GM18861 (cell line): ENCODE measurements around the gene ARHGAP15.

Experiments
- ATAC-seq: cut with Tn5 transposase; IDR thresholded peaks from one replicate; pipeline ENCODE4 v1.9.1; 2021; ENCODE audit not compliant: unreplicated experiment

Gene ARHGAP15

DNA sequence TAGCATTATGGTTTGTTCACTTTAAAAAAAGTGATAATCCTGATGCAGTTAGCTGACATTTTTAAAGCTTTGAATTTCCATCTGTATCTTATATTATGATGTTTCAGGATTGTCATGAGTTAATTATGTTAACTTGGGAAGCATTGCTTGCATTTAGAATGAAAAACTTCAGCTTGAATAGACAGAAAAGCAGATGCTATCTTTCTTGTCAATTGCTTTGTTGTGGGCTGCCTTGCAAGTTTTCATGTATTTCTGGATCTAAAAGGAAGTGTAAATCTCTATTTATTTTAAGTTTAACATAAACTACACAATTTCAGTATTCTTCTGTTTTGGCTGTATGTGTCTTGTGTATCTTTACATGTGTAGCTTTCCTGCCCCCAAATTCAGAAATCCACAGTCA is 479.5 kb downstream of the ARHGAP15 start:
- no peak for ATAC-seq

DNA sequence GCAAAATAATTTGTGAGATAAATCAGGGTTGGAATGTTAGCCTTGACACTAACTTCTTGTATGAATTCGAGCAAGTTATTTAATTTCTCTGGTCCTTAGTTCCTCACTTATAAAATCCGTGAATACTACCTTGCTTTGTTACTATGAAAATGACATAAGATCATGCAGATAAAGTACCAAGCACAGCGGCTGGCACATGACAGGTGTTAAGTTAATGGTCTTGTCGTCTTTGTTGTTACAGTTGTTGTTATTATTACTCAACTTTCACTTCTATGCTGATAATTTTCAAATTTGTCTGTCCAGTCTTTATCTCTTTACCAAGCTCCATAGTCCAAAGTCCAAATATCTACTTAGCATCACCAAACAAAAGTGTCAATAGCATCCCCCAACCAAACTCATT is 482.1 kb downstream of the ARHGAP15 start:
- no peak for ATAC-seq

DNA sequence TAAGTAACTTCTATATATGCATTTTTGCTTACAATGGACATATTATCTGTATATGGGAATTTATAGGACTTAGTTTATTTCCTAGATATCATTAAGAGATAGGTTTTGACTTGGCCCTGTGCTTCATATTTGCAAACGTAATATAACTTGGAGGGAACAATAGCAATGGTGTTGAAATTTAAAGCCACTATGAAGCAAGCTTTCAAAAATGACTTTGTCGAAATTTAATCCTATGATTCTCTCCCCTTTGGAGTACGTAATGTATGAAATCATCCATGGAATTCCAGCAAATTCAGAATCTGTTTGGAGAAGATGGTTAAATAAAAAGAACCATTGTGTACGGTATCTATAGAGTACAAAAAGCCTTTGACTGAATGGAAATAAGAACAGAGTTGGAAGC is 486.3 kb downstream of the ARHGAP15 start:
- ATAC-seq, result no peak

DNA sequence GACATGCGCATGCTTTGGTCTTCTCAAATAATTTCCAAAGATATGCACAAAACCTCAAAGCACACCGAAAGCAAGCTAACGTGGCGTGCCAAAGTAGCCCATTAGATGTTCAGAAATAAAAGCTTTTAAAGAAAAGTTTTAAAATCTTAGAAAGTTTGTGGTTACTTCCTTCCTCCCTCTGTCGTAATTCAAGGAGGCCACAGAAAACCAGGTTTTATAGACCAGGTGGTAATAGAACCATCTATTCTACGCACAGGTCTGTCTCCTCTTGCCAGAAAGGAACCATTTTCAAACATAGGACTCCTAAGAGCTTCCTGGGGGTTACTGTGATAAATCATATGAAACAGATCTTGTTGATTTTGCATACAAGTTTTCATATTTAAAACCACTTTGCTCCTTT is 487.2 kb downstream of the ARHGAP15 start:
- ATAC-seq, result no peak

DNA sequence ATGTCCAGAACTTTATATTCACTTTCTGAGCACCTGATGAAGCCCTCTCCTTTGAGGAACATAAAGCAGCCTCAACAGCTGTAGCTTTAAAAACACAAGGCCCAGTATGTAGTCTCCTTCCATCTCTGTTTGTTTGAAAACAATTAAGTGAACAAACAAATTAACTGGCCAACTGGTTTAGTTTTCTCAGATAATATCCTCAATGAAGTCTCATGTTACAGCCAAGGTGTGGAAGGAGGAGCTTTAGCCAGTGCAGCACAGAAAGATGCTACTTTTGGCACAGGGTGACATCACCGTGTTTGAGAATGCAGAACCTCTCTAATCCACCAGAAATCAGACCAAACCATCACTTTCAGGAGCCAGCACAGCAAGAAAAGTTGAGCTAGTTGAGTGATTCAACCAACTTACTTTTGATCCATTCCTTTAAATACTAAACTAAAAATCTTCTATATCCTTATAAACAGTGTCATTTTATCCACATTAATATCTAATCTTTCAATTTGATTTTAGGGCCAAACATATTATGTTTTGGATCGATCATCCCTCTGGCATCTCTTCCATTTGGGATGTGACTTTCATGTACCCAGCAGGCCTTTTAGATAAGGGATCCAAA is 488.7 kb downstream of the ARHGAP15 start:
- no peak for ATAC-seq

DNA sequence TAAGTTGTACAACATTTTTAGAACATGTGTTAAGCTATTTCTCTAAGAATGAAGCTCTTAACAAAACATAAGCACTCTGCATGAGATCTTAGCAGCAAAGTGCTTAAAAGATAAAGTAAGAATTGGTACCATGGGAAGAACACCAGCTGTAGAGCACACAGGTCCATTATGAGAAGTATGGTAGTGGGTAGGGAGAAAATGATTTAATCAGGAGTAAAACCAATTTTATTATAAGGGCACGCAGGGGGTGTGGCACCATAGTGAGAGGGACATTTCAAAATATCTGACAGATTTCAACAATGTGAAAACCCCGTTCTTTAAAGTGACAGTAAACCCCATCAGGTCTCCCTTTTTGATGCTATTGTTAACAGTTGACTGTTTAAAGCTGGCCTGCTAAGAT is 492.9 kb downstream of the ARHGAP15 start:
- ATAC-seq, result no peak

DNA sequence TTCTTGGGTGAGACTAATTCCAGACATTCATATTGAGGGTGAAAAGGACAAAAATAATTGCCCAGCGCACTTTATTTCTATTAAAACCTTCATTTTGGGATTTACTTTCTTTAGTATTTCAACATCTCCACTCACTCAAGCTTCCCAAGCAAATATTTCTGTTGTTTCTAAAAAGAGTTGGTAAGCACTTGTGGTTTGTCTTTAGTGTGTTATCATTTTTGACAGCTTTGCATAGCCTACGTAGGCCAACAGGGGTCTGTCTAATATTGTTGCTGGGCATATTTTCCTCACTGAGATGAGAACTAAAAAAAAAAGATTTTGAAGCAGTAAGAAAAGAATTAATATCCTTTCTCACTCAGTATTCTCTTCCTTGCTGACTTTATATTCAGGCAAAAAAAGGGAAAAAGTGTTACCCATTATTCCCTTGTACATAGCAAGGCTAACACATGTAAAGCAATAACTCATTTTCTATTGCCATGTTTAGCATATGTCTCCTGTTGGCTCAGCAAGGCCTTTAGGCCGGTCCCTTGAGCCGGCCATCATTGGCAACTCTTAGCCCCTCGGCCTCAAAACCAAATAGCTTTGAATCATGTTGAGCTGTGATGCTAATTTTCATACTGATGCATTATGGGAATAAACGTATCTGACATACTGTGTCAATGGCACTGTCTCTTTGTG is 494.2 kb downstream of the ARHGAP15 start:
- no peak for ATAC-seq

DNA sequence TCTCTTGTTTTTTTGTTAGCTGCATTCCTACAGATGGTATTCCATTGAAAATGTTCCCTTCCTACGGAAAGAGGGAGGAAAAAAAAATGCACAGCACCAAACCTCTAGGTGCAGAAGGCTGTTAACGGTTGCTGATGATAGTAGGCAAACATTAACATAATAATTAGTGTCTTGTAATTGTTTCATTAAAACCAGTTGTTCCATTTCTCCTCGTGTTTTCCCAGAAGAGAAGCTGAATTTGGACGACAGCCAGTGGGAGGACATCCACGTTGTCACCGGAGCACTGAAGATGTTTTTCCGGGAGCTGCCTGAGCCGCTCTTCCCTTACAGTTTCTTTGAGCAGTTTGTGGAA is 494.7 kb downstream of the ARHGAP15 start:
- no peak for ATAC-seq

DNA sequence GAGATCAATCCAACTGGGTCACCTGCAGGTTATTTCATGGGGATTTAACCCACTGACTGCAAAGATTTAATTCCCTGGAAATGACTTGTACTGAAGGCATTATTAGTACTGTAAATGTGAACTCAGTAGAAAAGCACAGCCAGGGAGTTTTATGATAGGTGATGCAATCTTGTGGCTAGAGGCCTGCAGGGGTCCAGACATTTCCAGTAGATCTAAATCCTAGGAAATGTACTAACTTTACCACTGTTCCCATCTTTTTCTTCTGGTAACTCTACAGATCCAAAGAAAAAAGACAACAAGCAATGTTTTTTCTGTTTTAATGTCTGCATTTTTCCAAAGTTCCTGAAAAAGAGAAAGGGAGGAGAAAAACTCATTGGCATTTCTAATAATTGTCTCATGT is 500.1 kb downstream of the ARHGAP15 start:
- ATAC-seq, result no peak

DNA sequence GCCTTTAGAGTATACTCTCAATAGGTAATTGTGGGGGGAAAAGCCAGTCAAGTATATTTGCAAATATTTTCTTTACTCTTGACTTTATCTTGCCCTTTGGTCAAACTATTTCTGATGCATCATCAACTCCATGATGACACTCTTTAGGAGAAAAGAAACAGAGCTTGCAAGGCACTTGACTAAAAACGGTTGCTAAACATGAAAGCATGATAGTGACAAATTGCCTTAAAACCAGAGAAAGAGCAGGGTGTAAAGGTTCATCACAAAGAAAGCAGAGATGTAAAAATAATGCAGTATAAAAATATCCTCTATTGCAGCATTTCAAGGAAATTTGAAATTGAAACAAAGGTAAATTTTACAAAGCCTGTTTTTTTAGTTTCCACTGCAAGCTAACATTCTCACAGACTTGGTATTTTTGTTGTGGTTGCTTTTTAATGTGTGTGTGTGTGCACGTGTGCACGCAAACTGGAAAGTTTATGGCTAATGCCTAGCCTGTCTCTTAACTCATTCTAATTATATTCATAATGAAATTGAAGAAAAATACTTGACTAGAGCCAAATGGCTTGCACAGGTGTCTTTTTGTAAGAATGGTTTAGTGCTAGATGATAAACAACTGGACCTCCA is 503.6 kb downstream of the ARHGAP15 start:
- ATAC-seq, result no peak

DNA sequence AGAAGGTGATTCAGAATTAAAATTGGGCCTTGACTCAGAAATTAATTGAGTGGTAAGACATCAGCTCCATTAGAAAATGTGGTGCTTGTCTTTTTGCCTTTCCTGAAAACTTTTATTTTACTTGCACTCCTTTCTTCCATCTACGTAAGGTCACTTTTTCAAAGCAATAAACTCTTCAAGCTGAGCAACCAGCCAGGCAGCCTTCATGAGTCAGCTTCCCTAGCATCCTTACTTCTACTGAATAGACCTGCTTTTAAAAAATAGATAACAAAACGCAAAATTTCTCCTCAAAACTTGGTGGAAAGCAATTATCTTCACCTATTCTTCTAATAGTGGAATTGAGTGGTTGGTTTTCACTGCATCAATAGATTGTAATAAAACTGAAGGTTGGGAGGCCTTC is 504.2 kb downstream of the ARHGAP15 start:
- ATAC-seq, result no peak

DNA sequence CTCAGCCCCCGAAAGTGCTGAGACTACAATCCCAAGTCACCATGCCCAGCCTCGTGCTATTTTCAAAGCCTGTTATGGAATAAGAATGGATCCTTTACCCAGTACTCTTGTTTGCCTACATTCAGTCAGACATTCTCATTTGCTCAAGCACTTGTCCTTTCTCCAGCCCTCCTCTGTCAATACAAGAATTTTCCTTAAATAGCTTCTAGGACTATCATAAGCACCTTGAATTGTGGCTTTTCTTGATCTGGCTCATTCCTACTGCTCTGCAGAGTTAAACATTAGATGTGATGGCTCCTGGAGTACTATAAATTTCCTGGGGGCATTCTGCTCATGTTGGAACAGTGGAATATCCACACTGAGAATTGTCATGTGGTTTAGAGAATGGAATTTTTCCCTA is 506.1 kb downstream of the ARHGAP15 start:
- no peak for ATAC-seq

DNA sequence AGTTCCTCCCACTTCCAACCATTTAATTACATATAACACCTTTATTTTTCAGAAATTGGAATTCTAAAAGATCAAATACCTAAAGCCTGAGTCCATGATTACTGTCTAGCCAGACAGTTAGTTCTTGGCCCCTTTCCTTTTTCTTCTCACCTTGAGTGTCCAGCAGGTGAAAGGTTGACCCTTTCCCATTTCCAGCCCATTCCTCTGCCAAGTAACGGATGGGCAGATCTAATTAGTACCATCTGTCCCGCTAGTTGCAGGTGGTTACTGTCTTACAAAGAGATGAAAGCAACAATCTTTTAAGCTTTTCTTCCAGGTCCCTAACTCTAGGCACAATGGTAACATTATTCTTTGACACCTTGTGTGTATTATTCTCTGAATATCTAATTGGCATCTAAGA is 506.7 kb downstream of the ARHGAP15 start:
- no peak for ATAC-seq

DNA sequence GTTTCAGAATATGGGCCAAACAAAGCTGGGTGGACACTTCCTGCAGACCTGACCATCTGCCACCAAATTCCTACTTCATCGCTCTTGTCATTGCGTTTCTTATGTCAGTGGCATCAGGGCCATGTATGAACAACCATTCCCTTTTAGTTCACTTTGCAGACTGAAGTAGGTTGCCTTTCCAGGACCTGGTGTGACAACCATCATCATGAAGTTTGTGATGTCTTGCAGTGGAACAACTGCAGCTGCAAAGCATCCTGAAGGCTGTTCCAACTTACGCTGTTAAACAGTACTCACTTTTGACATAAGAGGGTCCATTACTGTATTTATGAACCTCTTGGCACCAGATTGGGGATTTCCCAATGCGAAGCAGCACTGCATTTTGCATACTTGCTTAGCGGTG is 511.6 kb downstream of the ARHGAP15 start:
- no peak for ATAC-seq

DNA sequence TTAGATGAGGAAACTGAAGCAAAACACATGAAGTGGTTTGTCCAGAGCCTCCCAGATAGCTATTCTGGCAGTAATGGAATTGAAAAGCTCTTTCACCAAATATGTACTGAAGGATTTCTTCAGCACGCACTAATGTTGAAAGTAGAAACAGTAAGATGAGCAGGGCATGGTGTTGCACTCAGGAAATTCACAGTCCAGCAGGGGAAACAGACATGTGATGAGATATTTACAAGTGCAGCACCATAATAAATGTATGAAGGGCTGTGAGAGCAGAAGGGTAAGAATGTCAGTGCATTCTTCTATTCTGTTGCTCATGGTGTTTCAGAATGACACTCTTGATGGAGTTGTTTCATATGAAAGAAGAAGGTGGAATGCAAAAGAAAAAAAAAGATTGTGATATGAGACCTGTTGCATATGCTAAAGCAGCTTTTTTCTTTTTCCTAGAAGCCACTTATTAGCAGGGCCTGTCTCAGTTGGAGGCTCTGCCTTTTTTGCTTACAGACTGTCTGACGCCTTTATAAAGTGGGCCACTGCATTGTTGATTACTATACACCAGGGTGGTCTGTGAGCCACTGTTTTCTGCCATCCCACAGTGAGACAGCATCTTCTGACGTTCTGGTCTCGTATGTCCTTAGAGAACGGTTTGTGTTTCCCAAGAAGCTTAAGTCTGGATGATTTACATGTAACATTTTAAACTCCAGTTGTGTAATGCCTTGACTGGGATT is 516.9 kb downstream of the ARHGAP15 start:
- ATAC-seq, result no peak

DNA sequence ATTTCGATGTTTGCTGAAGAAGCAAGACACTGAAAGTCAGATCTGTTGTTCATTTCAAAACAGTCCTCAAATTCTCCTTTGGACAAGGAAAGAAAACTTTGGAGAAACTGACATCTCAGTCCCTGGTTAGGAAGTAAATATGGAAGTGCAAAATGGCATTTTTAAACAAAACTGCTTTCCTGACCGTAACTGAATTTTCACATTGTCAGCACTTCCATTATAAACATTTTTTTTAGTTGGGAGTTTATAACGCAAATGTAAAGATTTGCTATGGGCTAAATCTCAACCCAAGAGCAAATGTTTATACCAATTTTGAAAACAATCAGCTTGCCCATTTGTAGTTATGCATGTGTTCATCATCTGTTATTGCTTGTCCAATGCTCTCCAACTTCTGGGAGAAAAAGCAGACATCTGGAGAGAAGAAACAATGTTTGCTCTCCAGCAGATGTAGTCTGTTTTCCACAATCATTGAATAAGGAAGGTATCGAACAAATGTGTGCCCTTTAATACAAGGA is 520.1 kb downstream of the ARHGAP15 start:
- ATAC-seq, result no peak

DNA sequence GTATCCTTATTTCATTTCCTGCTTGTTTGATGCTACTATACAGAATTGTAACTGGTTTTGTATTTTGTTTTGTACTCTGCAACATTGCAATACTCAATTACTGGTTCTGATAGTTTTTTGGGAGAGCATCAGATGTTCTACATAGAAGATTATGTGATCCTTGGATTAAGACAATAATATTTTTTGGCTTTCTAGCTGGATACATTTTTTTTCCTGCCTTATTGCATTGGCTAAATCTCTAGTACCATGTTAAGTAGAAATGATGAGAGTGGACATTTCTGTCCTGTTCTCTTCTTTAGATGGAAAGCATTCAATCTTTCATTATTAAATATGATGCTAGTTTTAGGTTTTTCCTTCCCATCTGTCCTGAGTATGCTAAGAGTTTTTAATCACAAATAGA is 523.5 kb downstream of the ARHGAP15 start:
- no peak for ATAC-seq

DNA sequence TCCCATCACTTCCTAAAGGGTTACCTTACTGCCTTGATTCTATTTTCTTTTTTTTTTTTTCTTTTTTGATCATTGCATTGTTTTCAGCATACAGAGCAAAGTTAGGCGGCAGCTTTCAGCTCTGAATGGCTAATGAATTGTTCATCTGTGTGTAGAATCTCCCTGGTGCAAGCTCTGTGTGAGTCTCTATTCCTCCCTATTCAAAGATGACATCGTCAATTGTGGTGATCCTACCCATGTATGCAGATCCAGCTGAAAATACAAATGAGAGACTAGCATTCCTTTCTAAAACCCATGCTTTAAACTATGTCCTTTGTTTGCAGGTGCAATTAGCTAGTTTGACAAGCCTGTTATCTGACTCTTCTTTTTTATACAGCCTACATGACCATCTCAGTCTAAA is 539.0 kb downstream of the ARHGAP15 start:
- no peak for ATAC-seq

DNA sequence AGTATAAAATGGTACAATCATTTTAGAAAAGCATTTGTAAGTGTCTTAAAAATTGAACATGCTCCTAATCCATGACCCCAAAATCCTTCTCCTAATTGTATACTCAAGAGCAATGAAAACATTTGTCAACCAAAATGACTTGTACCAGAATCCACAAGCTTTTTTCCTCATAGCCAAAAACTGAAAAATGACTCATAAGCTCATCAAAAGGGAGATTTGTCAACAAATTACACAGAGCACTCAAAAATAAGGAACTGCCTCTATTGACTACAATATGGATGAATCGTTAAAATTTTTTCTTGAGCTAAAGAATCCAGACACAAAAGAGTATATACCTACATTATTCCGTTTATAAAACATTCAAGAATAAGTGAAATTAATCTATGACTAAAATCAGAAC is 544.8 kb downstream of the ARHGAP15 start:
- no peak for ATAC-seq

DNA sequence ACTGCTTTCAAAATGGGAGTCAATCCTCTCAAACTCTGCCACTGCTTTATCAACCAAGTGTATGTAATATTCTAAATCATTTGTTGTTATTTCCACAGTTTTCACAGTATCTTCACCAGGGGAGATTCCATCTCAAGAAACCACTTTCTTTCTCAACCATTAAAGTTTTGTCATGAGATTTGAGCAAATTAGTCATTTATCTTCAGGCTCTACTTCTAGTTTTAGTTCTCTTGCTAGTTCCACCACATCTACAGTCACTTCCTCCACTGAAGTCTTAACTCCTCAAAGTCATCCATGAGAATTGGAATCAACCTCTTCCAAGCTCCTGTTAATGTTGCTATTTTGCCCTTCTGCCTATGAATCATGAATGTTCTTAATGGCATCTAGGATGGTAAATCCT is 545.8 kb downstream of the ARHGAP15 start:
- ATAC-seq, result no peak

DNA sequence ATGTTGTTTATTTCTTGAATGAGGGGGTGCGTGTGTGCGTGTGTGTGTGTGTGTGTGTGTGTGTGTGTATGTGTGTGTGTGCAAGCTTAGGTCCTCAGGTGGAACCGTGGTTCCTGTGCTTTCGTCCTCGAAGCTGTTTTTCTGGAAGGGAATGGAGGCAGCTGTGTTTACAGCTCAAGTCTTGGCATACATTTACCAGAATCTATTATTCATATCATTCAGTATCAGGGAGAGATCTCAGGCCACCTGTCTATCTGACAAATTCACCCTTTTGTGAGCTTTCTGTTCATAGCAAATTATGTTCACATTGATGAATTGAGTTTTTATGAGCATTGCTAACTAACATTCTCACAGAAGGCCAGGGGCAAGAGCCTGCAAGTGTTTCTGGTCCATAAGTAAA is 550.4 kb downstream of the ARHGAP15 start:
- ATAC-seq, result no peak

DNA sequence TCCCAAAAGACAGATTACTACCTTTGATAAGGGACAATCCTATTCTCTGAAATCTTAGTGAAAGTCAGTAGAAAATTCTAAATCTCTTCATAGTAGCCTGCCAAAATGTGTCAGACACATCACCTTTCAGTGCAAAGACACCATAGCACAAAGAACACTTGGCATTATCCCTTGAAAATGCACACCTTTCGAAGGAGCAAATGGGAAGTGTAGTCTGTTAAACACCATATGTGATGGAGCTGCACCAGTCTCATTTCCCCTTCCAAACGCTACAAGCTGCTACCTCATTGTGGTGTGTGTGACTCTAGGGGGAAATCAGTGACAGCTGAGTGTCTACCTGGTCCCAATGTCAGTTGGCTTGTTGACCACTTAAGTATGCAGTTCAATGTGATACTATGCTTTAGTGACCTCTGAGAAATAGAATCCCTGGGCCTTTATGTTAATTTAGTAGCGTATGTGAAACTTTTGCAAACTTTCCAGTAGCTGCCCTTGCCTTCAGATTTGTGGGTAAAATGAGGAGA is 551.7 kb downstream of the ARHGAP15 start:
- ATAC-seq, result no peak
